CD4-positive, alpha-beta T cell treated with Interleukin-17A for 4 hours (primary cell): Measurements from ENCODE around the gene KRTAP5-1.

ENCODE experiments used
- DNase-seq: peaks from one replicate; pipeline ENCODE4 v3.0.0-alpha.2; 2020; ENCODE audit warnings: mixed read lengths

Gene KRTAP5-1

GRCh38 chr11:1559111-1559951 is 25.8 kb downstream of the KRTAP5-1 start:
- no peak for DNase-seq

- DNase-seq, result no peak
Measured at GRCh38 chr11:1558775-1559110, 26.3 kb downstream of the KRTAP5-1 start.

DNA sequence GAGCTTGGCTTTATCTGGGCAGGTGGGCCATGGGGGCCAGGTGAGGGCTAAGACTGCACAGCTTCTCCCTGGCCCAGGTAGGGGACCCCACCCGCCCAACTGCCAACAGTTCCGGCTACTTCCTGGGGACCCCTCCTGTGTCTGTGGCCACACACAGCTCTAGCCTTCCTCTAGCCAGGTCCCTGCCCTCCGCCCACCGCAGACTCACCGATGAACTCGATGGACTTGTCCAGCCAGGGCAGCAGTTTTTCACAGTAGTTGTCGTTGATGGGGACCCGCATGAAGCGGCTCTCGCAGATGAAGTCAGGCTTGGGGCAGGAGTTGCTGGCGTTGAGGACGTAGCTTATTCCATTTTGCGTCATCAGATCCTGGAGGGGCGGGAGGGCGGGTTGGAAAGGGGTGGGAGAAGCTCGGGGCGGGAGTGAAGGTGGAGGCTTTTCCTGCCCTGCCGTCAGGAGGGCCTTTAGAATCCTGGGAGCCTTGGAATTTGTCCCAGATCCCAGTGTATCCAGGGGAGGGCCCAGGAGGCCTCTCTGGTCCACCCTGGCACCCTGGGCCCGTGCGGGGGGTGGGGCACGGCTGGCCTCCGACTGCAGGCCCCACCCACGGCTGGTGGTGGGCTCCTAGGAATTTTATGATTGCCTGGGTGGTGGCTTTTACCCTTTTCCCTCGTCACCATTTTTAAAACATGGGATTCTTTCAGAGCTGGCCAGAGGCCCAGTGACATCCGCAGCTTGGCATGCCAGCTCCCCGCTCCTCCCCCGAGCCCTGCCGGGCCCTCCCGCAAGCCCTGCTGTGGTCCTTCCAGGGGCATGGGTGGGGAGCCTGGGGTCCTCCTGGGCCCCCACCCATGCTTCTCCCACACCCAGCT is 26.9 kb downstream of the KRTAP5-1 start:
- DNase-seq, result no peak

- no peak for DNase-seq
Measured at GRCh38 chr11:1557051-1557884, 27.8 kb downstream of the KRTAP5-1 start.

GRCh38 chr11:1556278-1556902 is 28.7 kb downstream of the KRTAP5-1 start:
- DNase-seq, result no peak

- no peak for DNase-seq
Measured at GRCh38 chr11:1555713-1556153, 29.4 kb downstream of the KRTAP5-1 start.

GRCh38 chr11:1554981-1555712 is 29.9 kb downstream of the KRTAP5-1 start:
- no peak for DNase-seq

DNA sequence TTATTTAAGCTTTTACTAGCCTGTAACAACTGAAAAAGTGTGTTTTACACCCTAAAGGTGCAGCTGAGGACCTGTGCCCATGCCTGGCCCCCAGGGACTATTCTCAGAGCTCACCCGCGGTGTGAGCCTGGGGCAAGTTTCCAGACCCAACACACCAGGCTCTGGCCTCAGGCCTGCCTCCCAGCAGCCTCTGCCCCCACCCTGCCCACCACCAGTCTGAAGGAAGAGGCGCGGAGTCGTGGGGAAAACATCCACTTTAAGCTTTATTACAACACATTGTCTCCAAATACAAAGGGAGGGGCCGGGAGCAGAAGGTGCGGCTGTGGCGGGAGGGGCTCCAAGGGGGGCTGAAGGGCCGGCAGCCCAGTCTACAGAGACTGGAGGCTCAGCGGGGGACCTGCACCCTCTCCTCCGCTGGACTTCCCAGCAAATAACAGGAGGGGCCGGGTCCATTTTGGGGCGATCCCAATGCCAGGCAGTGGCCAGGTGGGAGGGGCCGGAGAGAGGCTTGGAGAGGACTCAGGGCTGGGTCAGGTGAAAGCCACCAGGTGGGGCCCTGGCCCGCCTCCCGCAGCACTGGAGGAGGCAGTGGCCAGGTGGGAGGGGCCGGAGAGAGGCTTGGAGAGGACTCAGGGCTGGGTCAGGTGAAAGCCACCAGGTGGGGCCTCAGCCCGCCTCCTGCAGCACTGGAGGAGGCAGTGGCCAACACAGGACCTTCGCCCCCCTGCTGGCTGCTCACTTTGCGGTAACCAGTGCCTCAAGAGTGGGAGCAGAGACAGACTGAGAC is 31.1 kb downstream of the KRTAP5-1 start:
- DNase-seq, result no peak

DNA sequence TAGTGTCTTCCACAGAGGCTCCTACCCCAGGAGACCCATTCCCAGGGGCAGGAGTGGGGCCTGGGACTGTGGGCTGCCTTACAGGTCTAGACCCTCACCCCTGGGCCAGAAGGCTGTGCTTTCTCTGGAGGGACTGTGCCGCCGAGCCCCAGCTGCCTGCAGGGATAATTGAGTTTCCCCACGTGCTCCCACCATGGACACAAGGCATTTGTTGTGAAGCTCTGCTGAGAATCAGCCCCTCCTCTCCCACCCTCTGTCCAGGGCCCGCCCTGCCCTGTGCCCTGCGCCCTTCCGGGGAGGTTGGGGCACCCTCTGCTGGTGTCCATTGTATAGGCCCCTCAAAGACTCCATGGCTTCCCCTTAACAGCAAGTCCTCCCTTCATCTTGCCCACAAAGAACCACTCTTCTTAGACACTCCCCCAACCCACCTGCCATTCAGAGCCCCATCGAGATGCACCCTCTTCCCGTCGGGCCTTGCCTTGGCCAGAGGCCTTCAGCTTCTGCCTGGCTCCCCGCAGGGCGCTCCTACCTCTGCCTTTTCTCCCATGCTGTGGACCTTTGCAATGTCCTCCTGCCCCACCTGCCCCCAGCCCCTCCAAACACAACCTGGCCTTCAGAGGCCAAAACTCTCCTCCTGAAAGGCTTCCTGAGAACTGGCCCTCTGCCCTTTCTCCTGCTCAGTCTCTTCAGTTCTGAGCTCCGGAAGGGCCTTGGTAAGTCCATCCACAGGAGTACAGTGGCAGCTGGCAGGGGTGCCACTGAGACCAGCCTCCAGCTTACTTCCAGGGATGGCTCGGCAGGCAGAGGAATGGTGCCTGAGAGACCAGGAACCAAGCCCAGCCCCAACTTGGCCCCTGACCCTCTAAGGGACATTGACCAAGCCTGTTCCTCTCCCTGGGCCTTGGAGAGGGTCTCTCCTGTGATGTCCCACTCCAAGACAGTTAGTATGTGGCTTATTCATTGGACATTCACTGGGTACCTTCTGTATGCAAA is 35.4 kb downstream of the KRTAP5-1 start:
- DNase-seq, result no peak

GRCh38 chr11:1548221-1549070 is 36.6 kb downstream of the KRTAP5-1 start:
- DNase-seq, result no peak

GRCh38 chr11:1547467-1548098 is 37.5 kb downstream of the KRTAP5-1 start:
- no peak for DNase-seq

DNA sequence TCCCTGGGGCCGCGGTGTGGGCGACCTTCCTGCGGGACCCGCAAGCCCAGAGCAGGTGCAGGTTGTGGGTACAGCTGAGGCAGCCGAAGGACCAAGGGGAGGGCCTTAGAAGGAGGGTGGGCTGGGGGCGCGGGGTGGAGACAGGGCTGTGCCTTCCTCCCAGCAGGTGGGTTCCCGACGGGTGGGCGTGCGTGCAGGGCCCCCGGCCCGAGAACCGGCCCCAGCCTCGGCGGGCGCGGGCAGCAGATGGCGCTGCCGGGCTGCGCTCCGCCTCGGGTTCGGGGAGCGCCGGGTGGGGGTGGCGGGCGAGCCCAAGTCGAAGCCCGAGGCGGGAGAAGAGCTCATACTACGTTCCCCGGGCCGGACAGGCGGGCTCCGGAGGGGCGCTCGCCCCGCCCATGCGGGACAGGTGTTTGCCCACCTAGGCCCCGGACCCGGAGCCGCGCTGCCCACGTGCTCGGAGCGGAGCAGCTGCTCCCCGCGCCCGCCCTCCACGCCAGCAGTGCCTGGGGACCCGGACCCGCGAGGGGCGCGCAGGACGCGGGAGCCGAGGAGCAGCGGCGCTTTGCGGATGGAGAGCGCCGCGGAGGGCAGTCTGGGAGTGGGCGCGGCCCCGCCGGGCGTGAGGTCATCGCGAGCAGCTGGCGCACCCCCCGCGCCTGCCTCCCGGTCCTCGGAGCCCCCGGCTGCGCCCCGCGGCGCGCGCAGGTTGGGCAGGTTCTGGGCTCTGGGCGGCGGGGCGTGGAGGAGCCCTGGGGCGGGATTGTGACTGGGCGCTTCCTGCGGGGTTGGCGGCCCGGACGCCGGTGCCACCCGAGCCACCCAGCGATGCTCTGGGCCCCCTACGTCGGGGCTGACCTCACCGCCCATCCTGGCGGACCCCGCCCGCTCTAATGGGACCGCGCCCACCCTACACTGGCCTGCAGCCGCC is 38.3 kb downstream of the KRTAP5-1 start:
- DNase-seq, result peak; percentile 65

- DNase-seq, result no peak
Measured at GRCh38 chr11:1546077-1546535, 39.0 kb downstream of the KRTAP5-1 start.

- no peak for DNase-seq
Measured at GRCh38 chr11:1545432-1545831, 39.7 kb downstream of the KRTAP5-1 start.

DNA sequence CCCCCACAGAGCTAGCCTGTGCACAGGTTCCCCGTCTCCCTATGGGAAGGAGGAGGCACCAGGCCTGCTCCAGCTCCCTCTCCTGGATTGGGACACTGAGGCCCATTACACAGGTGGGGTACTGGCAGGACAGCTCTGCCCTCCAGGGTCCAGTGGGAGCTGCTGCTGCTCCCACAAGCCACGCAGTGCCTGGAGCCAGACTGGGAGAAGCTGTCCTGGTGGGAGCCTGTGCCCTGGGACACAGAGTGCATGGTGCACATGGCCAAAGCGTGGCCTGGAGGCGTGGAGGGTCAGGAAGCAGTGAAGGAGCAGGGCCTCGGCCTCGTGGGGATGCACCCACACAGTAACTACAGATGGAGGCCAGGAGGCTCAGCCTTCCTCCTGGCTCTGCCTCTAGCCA is 40.5 kb downstream of the KRTAP5-1 start:
- DNase-seq, result no peak

DNA sequence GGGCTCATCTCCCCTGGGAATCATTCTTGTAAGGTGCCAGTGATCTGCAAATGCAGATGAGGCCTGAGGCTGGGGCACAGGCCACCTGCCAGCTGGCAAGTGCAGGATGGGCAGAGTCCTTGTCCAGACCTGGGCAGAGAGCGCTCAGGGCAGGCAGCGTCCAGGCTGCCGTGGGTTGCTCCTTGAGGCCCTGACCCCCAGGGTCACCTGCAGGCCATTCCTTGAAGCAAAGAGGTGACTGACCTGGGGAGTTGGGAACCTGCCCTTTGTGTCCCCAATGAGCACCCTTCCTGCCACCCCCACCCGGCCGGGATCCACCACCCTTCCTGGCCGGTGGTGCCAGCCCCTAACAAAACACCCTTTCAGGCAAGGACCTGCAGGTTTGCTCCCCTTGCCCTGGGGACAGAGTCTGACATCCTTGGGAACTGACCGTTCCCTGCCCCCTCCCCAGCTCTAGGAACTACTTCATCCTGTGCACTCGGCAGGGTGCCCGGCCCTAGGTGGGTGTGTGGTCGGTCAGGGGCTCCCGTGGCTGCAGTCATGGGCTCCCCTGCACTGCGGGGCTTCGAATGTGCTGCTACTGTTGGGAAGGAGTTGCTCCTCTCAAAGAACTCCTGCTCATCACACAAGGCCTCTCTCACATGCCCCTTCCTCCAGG is 41.3 kb downstream of the KRTAP5-1 start:
- no peak for DNase-seq
